Lung (tissue), 12 donors: ENCODE data around the gene E2F2. TPM values are rescaled to one million over a fixed set of nuclear protein-coding genes. Genes with fewer than 3 reads are reported as not detected.

ENCODE experiments used
- ATAC-seq: fragments of 200-7000 bp; cut with Tn5 transposase; one replicate; pipeline ENCODE4 v1.9.1; 2020; ENCODE audit warnings: moderate number of reproducible peaks; ENCODE audit not compliant: insufficient read depth, low FRiP score
- DNase-seq, 3 donors: peaks; one replicate each; pipeline ENCODE4 v3.0.0-alpha.2; 2013 to 2017
- H3K27ac ChIP-seq, 2 donors: one replicate each; pipeline ENCODE4 v1.5.1; 2013; ENCODE audit warnings: mild to moderate bottlenecking in 2 of 2, moderate library complexity in 2 of 2, control low read depth in 1 of 2, inconsistent platforms in 1 of 2, low read depth in 1 of 2, low read length in 1 of 2
- H3K27me3 ChIP-seq, 3 donors: one replicate each; pipeline ENCODE4 v1.5.1; 2013; ENCODE audit warnings: low read length in 2 of 3; ENCODE audit not compliant: control insufficient read depth in 3 of 3, insufficient read depth in 3 of 3
- H3K36me3 ChIP-seq, 4 donors: one replicate each; pipeline ENCODE4 v1.5.1; 2013; ENCODE audit warnings: low read length in 4 of 4, mild to moderate bottlenecking in 1 of 4, moderate library complexity in 1 of 4; ENCODE audit not compliant: control insufficient read depth in 4 of 4, insufficient read depth in 4 of 4
- H3K4me1 ChIP-seq, 5 donors: one replicate each; pipeline ENCODE4 v1.5.1; 2013; ENCODE audit warnings: low read length in 5 of 5, mild to moderate bottlenecking in 2 of 5, moderate library complexity in 1 of 5; ENCODE audit not compliant: control insufficient read depth in 5 of 5, insufficient read depth in 5 of 5
- H3K4me3 ChIP-seq: one replicate; pipeline ENCODE4 v1.5.1; 2013; ENCODE audit warnings: mild to moderate bottlenecking, control low read depth, moderate library complexity
- H3K9ac ChIP-seq, 2 donors: one replicate each; pipeline ENCODE4 v1.5.1; 2013; ENCODE audit warnings: low read length in 2 of 2, control low read depth in 1 of 2; ENCODE audit not compliant: insufficient read depth in 1 of 2
- H3K9me3 ChIP-seq, 4 donors: one replicate each; pipeline ENCODE4 v1.5.1; 2013; ENCODE audit warnings: low read length in 3 of 4, mild to moderate bottlenecking in 1 of 4, moderate library complexity in 1 of 4; ENCODE audit not compliant: control insufficient read depth in 4 of 4, insufficient read depth in 3 of 4
- CTCF ChIP-seq: IDR thresholded peaks from 2 replicates; pipeline ENCODE4 v1.5.1; 2012; ENCODE audit warnings: mild to moderate bottlenecking; ENCODE audit errors: control extremely low read depth, extremely low read depth
- WGBS, 2 donors: extraction: QIAGEN DNeasy Blood & Tissue Kit; methylation state at CpG; one replicate each; pipeline ENCODE4 v1.1.7; 2013; 5-methylcytosine and 5-hydroxymethylcytosine counted together
- polyA plus RNA-seq, 2 donors: library from polyadenylated mRNA; stranded (reverse); fragments of 200-250 nt; gene quantifications; one replicate each; pipeline ENCODE4 v1.2.1, GENCODE V29; 2013
- total RNA-seq, 2 donors: library from RNA; depleted of rRNA in 1 of 2; stranded (reverse); fragments of >200 nt in 1 of 2; gene quantifications; one replicate each; pipeline ENCODE4 v1.2.1, GENCODE V29; 2014 to 2021
- donor health status: control.
- donor health status: control.
- donor health status: Bipolar disorder and iron deficiency.
- donor health status: healthy.
- donor health status: DM: yes; HTN: yes; CAD: no.

The E2F2 gene
- total and polyA plus RNA-seq, 4 donors, result 0.83 to 4.9 (median 1.5) TPM

DNA sequence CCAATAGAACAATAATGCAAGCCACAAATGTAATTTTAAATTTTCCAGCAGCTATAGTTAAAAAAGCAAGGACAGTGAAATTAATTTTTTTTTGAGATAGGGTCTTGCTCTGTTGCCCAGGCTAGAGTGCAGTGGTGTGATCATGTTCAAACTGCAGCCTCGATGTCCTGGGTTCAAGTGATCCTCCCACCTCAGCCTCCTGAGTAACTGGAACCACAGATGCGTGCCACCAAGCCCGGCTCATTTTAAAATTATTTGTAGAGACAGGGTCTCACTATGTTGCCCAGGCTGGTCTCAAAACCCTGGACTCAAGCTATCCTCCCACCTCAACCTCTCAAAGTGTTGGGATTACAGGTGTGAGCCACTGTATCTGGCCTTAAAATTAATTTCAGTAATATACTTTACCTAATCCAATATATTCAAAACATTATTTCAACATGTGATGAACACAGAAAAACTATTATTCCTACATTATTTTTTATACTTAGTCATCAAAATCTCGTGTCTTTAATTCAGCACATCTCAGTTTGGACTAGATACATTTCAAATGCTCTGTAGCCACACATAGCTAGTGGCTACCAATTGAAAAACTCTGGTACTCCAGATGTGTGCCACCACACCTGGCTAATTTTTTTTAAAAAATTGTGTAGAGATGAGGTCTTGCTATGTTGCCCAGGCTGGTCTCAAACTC, 39.1 kb upstream of the E2F2 start:
- no peak for DNase-seq
- Histone ChIP-seq H3K36me3 (no peaks in the 10 kb centered on the region), H3K4me3 (no peak overlapping the region), H3K9me3 (no peaks in the 10 kb centered on the region), H3K27me3 (no peaks in the 10 kb centered on the region), H3K9ac (no peak overlapping the region), H3K27ac (no peak overlapping the region), H3K4me1 (peaks cover 0 to 24% (median 10%) of the 10 kb centered on the region in 5 donors)
- TF ChIP-seq CTCF, result no peak
- ATAC-seq, result no peak
- WGBS, 2 donors, result 94 to 96% methylated on average over 4 of the region's 4 CpGs

- Histone ChIP-seq H3K4me3 (peak overlapping the region; percentile 32), H3K4me1 (peaks cover under 1 to 36% (median 12%) of the 10 kb centered on the region in 5 donors), H3K27ac (peak overlapping the region; percentile 78 to 91), H3K27me3 (no peaks in the 10 kb centered on the region), H3K9ac (peak overlapping the region; percentile 69 to 88), H3K9me3 (no peaks in the 10 kb centered on the region), H3K36me3 (no peaks in the 10 kb centered on the region)
- DNase-seq, result peak in 2 of 3 donors; percentile 45 to 76
- WGBS, 2 donors, result 37 to 43% methylated on average over 16 of the region's 16 CpGs
- ATAC-seq, result no peak
- TF ChIP-seq CTCF, result no peak
Measured at GRCh38 chr1:23568608-23569383, 37.8 kb upstream of the E2F2 start.

GRCh38 chr1:23567996-23568607, 37.1 kb upstream of the E2F2 start:
- no peak for TF ChIP-seq CTCF
- DNase-seq (peak; percentile 78 to 85 (median 83)), ATAC-seq (no peak)
- Histone ChIP-seq H3K36me3 (no peaks in the 10 kb centered on the region), H3K4me3 (peak overlapping the region; percentile 32), H3K9ac (peak overlapping the region; percentile 69 to 88), H3K4me1 (peaks cover 3 to 42% (median 15%) of the 10 kb centered on the region in 5 donors), H3K27ac (peak overlapping the region; percentile 78 to 91), H3K27me3 (no peaks in the 10 kb centered on the region), H3K9me3 (no peaks in the 10 kb centered on the region)
- 2% methylated on average over 47 to 66 of the region's 66 CpGs for whole genome bisulfite sequencing, 2 donors
